Measurements from ENCODE around the gene MOB3B.
A peak's percentile ranks its signal among the peaks of the same experiment; 100 is the strongest.

Gene MOB3B

DNA sequence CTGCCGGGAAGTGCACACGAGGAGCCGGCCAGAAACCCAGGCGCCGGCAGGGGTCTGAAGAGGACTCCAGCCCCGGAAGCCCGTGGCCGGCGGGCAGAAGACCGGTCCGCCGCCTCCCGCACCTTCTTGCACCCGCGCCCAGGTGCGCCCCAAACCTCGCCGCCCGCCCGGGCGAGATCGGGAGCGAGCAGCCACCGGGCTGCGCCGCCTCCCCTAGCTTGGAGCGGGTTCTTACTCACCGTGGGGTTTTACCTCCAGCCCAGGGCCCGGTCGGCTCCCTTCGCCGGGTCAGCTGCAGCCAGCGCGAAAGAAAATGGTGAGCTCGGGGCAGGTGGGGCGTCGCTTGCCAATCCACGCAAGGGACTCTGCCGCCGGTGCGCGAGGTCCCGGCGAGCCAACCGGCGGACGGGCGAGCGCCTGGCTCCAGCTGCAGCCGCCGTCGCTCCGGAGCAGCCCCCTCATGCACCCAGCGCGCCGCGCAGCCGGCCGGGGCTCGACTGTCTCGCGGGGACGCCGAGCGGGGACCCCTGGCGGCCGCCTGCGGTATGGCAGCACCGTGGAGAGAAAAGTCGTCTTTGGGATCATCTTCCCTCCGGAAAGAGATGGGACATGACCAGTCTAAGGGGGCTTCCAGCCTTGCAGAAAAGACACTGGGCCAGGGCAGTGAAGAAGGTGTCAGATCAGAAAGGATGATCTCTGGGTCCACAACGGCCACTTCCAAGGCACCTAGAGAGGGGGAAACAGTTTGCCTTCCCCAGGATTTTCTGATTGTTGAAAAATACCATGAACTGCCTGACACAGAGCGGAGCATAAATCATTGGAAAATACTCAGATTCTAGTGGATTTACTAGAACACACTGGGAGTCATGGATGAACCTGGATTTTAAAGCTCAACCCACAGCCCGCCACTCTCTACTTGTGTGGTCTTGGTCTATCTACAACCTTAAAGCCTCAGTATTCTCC is at the start of gene MOB3B:
TSS of gene MOB3B (minus strand) at position 499 of the 963 bp plus-strand sequence. CDS start 74,264 bp downstream, outside the sequence.
- DNase-seq (ENCODE audit: low spot score), result peak; percentile 79

GRCh38 chr9:27573634-27574590 is 44.3 kb upstream of the MOB3B start:
- peak overlapping the region; percentile 92 for H3K27ac ChIP-seq
- TF ChIP-seq, protein P1, sequence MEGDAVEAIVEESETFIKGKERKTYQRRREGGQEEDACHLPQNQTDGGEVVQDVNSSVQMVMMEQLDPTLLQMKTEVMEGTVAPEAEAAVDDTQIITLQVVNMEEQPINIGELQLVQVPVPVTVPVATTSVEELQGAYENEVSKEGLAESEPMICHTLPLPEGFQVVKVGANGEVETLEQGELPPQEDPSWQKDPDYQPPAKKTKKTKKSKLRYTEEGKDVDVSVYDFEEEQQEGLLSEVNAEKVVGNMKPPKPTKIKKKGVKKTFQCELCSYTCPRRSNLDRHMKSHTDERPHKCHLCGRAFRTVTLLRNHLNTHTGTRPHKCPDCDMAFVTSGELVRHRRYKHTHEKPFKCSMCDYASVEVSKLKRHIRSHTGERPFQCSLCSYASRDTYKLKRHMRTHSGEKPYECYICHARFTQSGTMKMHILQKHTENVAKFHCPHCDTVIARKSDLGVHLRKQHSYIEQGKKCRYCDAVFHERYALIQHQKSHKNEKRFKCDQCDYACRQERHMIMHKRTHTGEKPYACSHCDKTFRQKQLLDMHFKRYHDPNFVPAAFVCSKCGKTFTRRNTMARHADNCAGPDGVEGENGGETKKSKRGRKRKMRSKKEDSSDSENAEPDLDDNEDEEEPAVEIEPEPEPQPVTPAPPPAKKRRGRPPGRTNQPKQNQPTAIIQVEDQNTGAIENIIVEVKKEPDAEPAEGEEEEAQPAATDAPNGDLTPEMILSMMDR (conservative IDR thresholded peaks at IDR 0.05; ENCODE audit: low read depth), result no peak
- DNase-seq (ENCODE audit: low spot score), result peak; percentile 96
- ChIA-PET CTCF (interaction anchor here (0.8 kb wide), 1 partner anchor 1023 kb away, joined by 3 read pairs; no protein-coding TSS in a partner anchor), POLR2A (ENCODE audit: low non-redundant PET) (no interaction called here)

More for the DNA sequence above, at the start of gene MOB3B:
- TF ChIP-seq, protein P1 (conservative IDR thresholded peaks at IDR 0.05; ENCODE audit: low read depth), result peak; percentile 98
- H3K27ac ChIP-seq, result peak within 1 kb of the TSS; percentile 97
- ChIA-PET CTCF (interaction anchor here (0.6 to 2.0 kb wide), 11 partner anchors 10 to 199 kb away, joined by 3 to 17 read pairs (median 4); no protein-coding TSS in a partner anchor), POLR2A (ENCODE audit: low non-redundant PET) (no interaction called here)

DNA sequence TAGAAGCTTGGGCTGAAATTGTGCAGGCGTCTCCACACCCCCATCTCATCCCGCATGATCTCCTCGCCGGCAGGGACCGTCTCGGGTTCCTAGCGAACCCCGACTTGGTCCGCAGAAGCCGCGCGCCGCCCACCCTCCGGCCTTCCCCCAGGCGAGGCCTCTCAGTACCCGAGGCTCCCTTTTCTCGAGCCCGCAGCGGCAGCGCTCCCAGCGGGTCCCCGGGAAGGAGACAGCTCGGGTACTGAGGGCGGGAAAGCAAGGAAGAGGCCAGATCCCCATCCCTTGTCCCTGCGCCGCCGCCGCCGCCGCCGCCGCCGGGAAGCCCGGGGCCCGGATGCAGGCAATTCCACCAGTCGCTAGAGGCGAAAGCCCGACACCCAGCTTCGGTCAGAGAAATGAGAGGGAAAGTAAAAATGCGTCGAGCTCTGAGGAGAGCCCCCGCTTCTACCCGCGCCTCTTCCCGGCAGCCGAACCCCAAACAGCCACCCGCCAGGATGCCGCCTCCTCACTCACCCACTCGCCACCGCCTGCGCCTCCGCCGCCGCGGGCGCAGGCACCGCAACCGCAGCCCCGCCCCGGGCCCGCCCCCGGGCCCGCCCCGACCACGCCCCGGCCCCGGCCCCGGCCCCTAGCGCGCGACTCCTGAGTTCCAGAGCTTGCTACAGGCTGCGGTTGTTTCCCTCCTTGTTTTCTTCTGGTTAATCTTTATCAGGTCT is 43.5 kb upstream of the MOB3B start, which contains the start of gene C9orf72:
TSS of gene C9orf72 (minus strand) at position 564 of the 716 bp plus-strand sequence. CDS start 6,361 bp downstream, outside the sequence.
- POLR2A ChIA-PET (ENCODE audit: low non-redundant PET), result no interaction called here
- peak; percentile 89 for DNase-seq (ENCODE audit: low spot score)
- H3K27ac ChIP-seq, result peak within 1 kb of the TSS; percentile 92
- CTCF ChIA-PET, result interaction anchor here (0.6 to 0.8 kb wide), 3 partner anchors 11 to 1022 kb away, joined by 3 to 4 read pairs (median 3); no protein-coding TSS in a partner anchor
- TF ChIP-seq, protein P1 (conservative IDR thresholded peaks at IDR 0.05; ENCODE audit: low read depth), result 0 out of 2 replicates have a peak, but pooled peaks have one; percentile 9

DNA sequence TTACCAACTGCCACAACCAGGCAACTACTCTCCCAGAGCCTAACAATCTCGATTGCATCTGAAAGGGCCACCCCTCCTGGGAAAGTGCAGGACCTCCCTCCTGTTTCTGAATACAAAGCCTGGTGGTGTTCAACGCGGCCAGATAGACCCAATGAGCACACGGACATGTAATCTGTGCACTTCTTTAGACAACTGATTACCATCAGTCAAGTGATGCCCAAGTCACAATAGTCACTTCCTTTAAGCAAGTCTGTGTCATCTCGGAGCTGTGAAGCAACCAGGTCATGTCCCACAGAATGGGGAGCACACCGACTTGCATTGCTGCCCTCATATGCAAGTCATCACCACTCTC is 42.9 kb upstream of the MOB3B start:
- CTCF ChIA-PET, result interaction anchor here (0.6 kb wide), 1 partner anchor 11 kb away, joined by 3 read pairs; no protein-coding TSS in a partner anchor
- DNase-seq (ENCODE audit: low spot score), result peak; percentile 37
- POLR2A ChIA-PET (ENCODE audit: low non-redundant PET), result no interaction called here
- TF ChIP-seq, protein P1 (conservative IDR thresholded peaks at IDR 0.05; ENCODE audit: low read depth), result no peak
- H3K27ac ChIP-seq, result peak overlapping the region; percentile 92

- DNase-seq (ENCODE audit: low spot score), result no peak
- ChIA-PET POLR2A (ENCODE audit: low non-redundant PET) (no interaction called here), CTCF (interaction anchor here (0.6 kb wide), 1 partner anchor 10 kb away, joined by 3 read pairs; no protein-coding TSS in a partner anchor)
- no peak overlapping the region for H3K27ac ChIP-seq
- TF ChIP-seq, protein P1 (conservative IDR thresholded peaks at IDR 0.05; ENCODE audit: low read depth), result no peak
Measured at GRCh38 chr9:27572061-27572460, 42.4 kb upstream of the MOB3B start.

Data from RWPE1 (cell line).